ENCODE data around the gene UBE2J1. TPM values are rescaled to one million over a fixed set of nuclear protein-coding genes. Genes with fewer than 3 reads are reported as not detected.
A peak's percentile ranks its signal among the peaks of the same experiment; 100 is the strongest.

Gene UBE2J1
- total RNA-seq, 1 experiment from 2014 or later: 22.4 TPM

GRCh38 chr6:89313006-89313405 lies 39.5 kb downstream of the UBE2J1 start:
- POLR2A ChIA-PET (ENCODE audit: unreplicated experiment): no interaction called here
- ATAC-seq (peak; percentile 65), DNase-seq (peak; percentile 72)
- Histone ChIP-seq H3K36me3 (ENCODE audit: low read depth, low read length) (no peaks in the 10 kb centered on the region), H2AFZ (ENCODE audit: low read length) (no peak overlapping the region), H3K9ac (ENCODE audit: low read length) (no peak overlapping the region), H3K4me3 (ENCODE audit: low read length) (no peak overlapping the region), H3K27me3 (ENCODE audit: low read length) (no peaks in the 10 kb centered on the region), H4K20me1 (ENCODE audit: low read length) (no peaks in the 10 kb centered on the region), H3F3A (ENCODE audit: low read length, unreplicated experiment) (no peaks in the 10 kb centered on the region), H3K79me2 (ENCODE audit: low read length) (no peaks in the 10 kb centered on the region), H3K4me2 (ENCODE audit: low read length) (no peak overlapping the region), H3K4me1 (ENCODE audit: insufficient read depth, low read length) (peaks cover 28% of the 10 kb centered on the region), H3K27ac (ENCODE audit: low read length) (no peak overlapping the region), H3K9me3 (ENCODE audit: low read length) (no peaks in the 10 kb centered on the region), H3K9me2 (replicated peaks; ENCODE audit: low read length) (no peaks in the 10 kb centered on the region)
- BruUV-seq (replicated peaks): no TSS peak
- intact Hi-C loops (cut with micrococcal nuclease): no loop called here
- CTCF ChIA-PET: no interaction called here
- TF ChIP-seq EZH2 (IDR thresholded peaks at IDR 0.05; ENCODE audit: low read length, unreplicated experiment) (no peak), EZH2phosphoT487 (IDR thresholded peaks at IDR 0.05; ENCODE audit: borderline replicate concordance, low read length) (no peak)
- TF ChIP-seq, protein P1, sequence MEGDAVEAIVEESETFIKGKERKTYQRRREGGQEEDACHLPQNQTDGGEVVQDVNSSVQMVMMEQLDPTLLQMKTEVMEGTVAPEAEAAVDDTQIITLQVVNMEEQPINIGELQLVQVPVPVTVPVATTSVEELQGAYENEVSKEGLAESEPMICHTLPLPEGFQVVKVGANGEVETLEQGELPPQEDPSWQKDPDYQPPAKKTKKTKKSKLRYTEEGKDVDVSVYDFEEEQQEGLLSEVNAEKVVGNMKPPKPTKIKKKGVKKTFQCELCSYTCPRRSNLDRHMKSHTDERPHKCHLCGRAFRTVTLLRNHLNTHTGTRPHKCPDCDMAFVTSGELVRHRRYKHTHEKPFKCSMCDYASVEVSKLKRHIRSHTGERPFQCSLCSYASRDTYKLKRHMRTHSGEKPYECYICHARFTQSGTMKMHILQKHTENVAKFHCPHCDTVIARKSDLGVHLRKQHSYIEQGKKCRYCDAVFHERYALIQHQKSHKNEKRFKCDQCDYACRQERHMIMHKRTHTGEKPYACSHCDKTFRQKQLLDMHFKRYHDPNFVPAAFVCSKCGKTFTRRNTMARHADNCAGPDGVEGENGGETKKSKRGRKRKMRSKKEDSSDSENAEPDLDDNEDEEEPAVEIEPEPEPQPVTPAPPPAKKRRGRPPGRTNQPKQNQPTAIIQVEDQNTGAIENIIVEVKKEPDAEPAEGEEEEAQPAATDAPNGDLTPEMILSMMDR (conservative IDR thresholded peaks at IDR 0.05; ENCODE audit: low read depth, low read length): no peak

GRCh38 chr6:89311853-89312531 lies 40.5 kb downstream of the UBE2J1 start:
- DNase-seq (peak; percentile 48), ATAC-seq (peak; percentile 59)
- Histone ChIP-seq H3K9ac (ENCODE audit: low read length) (no peak overlapping the region), H4K20me1 (ENCODE audit: low read length) (no peaks in the 10 kb centered on the region), H3F3A (ENCODE audit: low read length, unreplicated experiment) (no peaks in the 10 kb centered on the region), H3K9me2 (replicated peaks; ENCODE audit: low read length) (no peaks in the 10 kb centered on the region), H3K79me2 (ENCODE audit: low read length) (no peaks in the 10 kb centered on the region), H3K36me3 (ENCODE audit: low read depth, low read length) (no peaks in the 10 kb centered on the region), H3K27me3 (ENCODE audit: low read length) (no peaks in the 10 kb centered on the region), H3K4me2 (ENCODE audit: low read length) (0 out of 2 replicates have a peak overlapping the region, but pooled peaks have one; percentile 6), H3K9me3 (ENCODE audit: low read length) (no peaks in the 10 kb centered on the region), H2AFZ (ENCODE audit: low read length) (no peak overlapping the region), H3K4me3 (ENCODE audit: low read length) (no peak overlapping the region), H3K4me1 (ENCODE audit: insufficient read depth, low read length) (peaks cover 28% of the 10 kb centered on the region), H3K27ac (ENCODE audit: low read length) (no peak overlapping the region)
- CTCF ChIA-PET: no interaction called here
- BruUV-seq (replicated peaks): no TSS peak
- POLR2A ChIA-PET (ENCODE audit: unreplicated experiment): no interaction called here
- TF ChIP-seq EZH2 (IDR thresholded peaks at IDR 0.05; ENCODE audit: low read length, unreplicated experiment) (no peak), EZH2phosphoT487 (IDR thresholded peaks at IDR 0.05; ENCODE audit: borderline replicate concordance, low read length) (no peak)
- TF ChIP-seq, protein P1 (conservative IDR thresholded peaks at IDR 0.05; ENCODE audit: low read depth, low read length): peak; percentile 37; the same call in 1 of the 2 replicates
- intact Hi-C loops (cut with micrococcal nuclease): no loop called here

DNA sequence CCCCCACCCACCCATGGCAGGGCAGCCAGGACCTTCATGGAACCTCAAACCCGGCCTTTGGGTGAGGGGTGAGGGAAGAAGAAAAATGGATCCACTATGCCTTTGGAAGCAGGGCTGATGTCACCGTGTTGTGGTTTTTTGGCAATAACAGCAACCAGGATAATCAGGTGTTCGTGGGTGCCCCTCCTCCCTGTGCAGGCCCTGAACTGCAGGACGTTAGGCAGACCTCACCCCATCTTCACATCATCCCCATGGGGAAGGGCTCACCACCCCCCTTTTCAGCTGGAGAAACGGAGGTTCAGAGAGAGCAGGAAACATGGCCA lies 41.0 kb downstream of the UBE2J1 start:
- Histone ChIP-seq H3K9me2 (replicated peaks; ENCODE audit: low read length) (no peaks in the 10 kb centered on the region), H3K4me1 (ENCODE audit: insufficient read depth, low read length) (peaks cover 28% of the 10 kb centered on the region), H3K4me2 (ENCODE audit: low read length) (peak overlapping the region; percentile 6; the same call in 1 of the 2 replicates), H4K20me1 (ENCODE audit: low read length) (no peaks in the 10 kb centered on the region), H3K27me3 (ENCODE audit: low read length) (no peaks in the 10 kb centered on the region), H3K9ac (ENCODE audit: low read length) (no peak overlapping the region), H3K9me3 (ENCODE audit: low read length) (no peaks in the 10 kb centered on the region), H3K36me3 (ENCODE audit: low read depth, low read length) (no peaks in the 10 kb centered on the region), H2AFZ (ENCODE audit: low read length) (peak overlapping the region; percentile 48; the same call in 1 of the 2 replicates), H3K79me2 (ENCODE audit: low read length) (no peaks in the 10 kb centered on the region), H3K27ac (ENCODE audit: low read length) (no peak overlapping the region), H3K4me3 (ENCODE audit: low read length) (no peak overlapping the region), H3F3A (ENCODE audit: low read length, unreplicated experiment) (no peaks in the 10 kb centered on the region)
- no peak for DNase-seq
- CTCF ChIA-PET: no interaction called here
- intact Hi-C loops (cut with micrococcal nuclease): no loop called here
- POLR2A ChIA-PET (ENCODE audit: unreplicated experiment): no interaction called here
- no TSS peak for BruUV-seq (replicated peaks)
- no peak; the same call in 1 of the 2 replicates for ATAC-seq
- no peak for TF ChIP-seq EZH2phosphoT487 (IDR thresholded peaks at IDR 0.05; ENCODE audit: borderline replicate concordance, low read length)
- no peak for TF ChIP-seq EZH2 (IDR thresholded peaks at IDR 0.05; ENCODE audit: low read length, unreplicated experiment)
- TF ChIP-seq, protein P1 (conservative IDR thresholded peaks at IDR 0.05; ENCODE audit: low read depth, low read length): no peak
